WTC11 (cell line): ENCODE results near the gene MTMR3. TPM values are rescaled to one million over a fixed set of nuclear protein-coding genes. Genes with fewer than 3 reads are reported as not detected.

Experiments
- ATAC-seq: fragments of 200-7000 bp; cut with Tn5 transposase; 2 replicates; pipeline ENCODE4 v1.10.0; 2021; ENCODE audit warnings: mild to moderate bottlenecking, moderate library complexity
- CTCF ChIA-PET: fragments of 300-600 bp; sonication (Branson Sonifier 250); formaldehyde crosslinking; loops from one replicate; lab custom pipeline; 2021; ENCODE audit warnings: antibody characterized with exemption; lab: Charles Lee
- POLR2A ChIA-PET: fragments of 350-600 bp; sonication (Branson Sonifier 250); formaldehyde crosslinking; loops from one replicate; lab custom pipeline; 2021; ENCODE audit warnings: antibody characterized with exemption; lab: Charles Lee
- DNase-seq: peaks from one replicate; pipeline ENCODE4 v3.0.0; 2021; ENCODE audit warnings: low spot score
- H3K27ac Mint-ChIP-seq: 2 replicates; pipeline ENCODE4 v1.8.0; 2021; ENCODE audit warnings: mixed read lengths
- H3K27me3 Mint-ChIP-seq: 2 replicates; pipeline ENCODE4 v1.8.0; 2021; ENCODE audit warnings: low read depth, mild to moderate bottlenecking, moderate library complexity, mixed read lengths
- H3K36me3 Mint-ChIP-seq: 2 replicates; pipeline ENCODE4 v1.8.0; 2021; ENCODE audit warnings: mixed read lengths
- H3K4me1 Mint-ChIP-seq: 2 replicates; pipeline ENCODE4 v1.8.0; 2022; ENCODE audit warnings: mixed read lengths
- H3K4me3 Mint-ChIP-seq: 2 replicates; pipeline ENCODE4 v1.8.0; 2021; ENCODE audit warnings: mild to moderate bottlenecking, moderate library complexity, mixed read lengths
- H3K9me3 Mint-ChIP-seq: 2 replicates; pipeline ENCODE4 v1.8.0; 2021; ENCODE audit warnings: mixed read lengths
- AFF4 ChIP-seq: sonication (generic); formaldehyde crosslinking; IDR thresholded peaks from 2 replicates; pipeline ENCODE4 v1.8.1; 2023; ENCODE audit warnings: mild to moderate bottlenecking, missing genetic modification reagents, borderline replicate concordance
- CBFB ChIP-seq: sonication (generic); formaldehyde crosslinking; IDR thresholded peaks from 2 replicates; pipeline ENCODE4 v1.8.1; 2022; ENCODE audit warnings: mild to moderate bottlenecking, low read depth, missing genetic modification reagents
- ERG ChIP-seq: fragments of 250-450 bp; sonication (Bioruptor Pico); IDR thresholded peaks from 2 replicates; pipeline ENCODE4 v1.8.0; 2021; ENCODE audit warnings: mild to moderate bottlenecking
- KAT7 ChIP-seq: sonication (generic); formaldehyde crosslinking; IDR thresholded peaks from 2 replicates; pipeline ENCODE4 v1.8.1; 2023; ENCODE audit warnings: missing genetic modification reagents, mild to moderate bottlenecking, borderline replicate concordance
- SMAD3 ChIP-seq: sonication (generic); formaldehyde crosslinking; IDR thresholded peaks from 2 replicates; pipeline ENCODE4 v1.8.0; 2022; ENCODE audit warnings: missing genetic modification reagents, mild to moderate bottlenecking, borderline replicate concordance
- STAT6 ChIP-seq: sonication (generic); formaldehyde crosslinking; conservative IDR thresholded peaks from 2 replicates; pipeline ENCODE4 v1.8.1; 2023; ENCODE audit warnings: mild to moderate bottlenecking, low read depth, missing genetic modification reagents, moderate library complexity
- total RNA-seq: library from RNA; stranded (reverse); gene quantifications from 3 replicates; pipeline ENCODE4 v1.2.3, GENCODE V29; 2021
- TF ChIP-seq, protein P1 (sequence below): sonication (generic); formaldehyde crosslinking; IDR thresholded peaks from 2 replicates; pipeline ENCODE4 v1.8.0; 2023; ENCODE audit warnings: missing genetic modification reagents, mild to moderate bottlenecking, borderline replicate concordance
- TF ChIP-seq, protein P2 (sequence below): sonication (generic); formaldehyde crosslinking; IDR thresholded peaks from 2 replicates; pipeline ENCODE4 v1.8.1; 2023; ENCODE audit warnings: mild to moderate bottlenecking, missing genetic modification reagents

The MTMR3 gene
- total RNA-seq, 1 experiment from 2014 or later: 19.2 TPM

DNA sequence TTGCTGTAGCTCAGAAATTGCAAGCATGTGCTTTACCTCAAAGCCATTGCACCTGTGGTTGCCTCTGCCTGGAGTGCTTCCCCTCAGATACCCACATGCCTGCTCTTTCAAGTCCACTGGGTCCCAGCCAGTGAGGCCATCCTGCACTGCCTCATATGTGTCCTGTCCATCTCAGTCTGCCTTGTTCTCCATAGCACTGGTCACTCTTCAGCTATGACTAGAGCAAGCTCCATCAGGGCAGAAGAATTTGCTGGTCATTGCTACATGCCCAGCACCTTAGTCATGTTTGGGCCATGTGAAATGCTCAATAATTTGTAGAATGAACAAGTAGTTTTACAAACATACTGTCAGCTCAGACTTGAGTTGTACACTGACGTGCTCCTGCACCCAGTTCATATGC, 132.9 kb downstream of the MTMR3 start (continued):
- TF ChIP-seq, protein P1, sequence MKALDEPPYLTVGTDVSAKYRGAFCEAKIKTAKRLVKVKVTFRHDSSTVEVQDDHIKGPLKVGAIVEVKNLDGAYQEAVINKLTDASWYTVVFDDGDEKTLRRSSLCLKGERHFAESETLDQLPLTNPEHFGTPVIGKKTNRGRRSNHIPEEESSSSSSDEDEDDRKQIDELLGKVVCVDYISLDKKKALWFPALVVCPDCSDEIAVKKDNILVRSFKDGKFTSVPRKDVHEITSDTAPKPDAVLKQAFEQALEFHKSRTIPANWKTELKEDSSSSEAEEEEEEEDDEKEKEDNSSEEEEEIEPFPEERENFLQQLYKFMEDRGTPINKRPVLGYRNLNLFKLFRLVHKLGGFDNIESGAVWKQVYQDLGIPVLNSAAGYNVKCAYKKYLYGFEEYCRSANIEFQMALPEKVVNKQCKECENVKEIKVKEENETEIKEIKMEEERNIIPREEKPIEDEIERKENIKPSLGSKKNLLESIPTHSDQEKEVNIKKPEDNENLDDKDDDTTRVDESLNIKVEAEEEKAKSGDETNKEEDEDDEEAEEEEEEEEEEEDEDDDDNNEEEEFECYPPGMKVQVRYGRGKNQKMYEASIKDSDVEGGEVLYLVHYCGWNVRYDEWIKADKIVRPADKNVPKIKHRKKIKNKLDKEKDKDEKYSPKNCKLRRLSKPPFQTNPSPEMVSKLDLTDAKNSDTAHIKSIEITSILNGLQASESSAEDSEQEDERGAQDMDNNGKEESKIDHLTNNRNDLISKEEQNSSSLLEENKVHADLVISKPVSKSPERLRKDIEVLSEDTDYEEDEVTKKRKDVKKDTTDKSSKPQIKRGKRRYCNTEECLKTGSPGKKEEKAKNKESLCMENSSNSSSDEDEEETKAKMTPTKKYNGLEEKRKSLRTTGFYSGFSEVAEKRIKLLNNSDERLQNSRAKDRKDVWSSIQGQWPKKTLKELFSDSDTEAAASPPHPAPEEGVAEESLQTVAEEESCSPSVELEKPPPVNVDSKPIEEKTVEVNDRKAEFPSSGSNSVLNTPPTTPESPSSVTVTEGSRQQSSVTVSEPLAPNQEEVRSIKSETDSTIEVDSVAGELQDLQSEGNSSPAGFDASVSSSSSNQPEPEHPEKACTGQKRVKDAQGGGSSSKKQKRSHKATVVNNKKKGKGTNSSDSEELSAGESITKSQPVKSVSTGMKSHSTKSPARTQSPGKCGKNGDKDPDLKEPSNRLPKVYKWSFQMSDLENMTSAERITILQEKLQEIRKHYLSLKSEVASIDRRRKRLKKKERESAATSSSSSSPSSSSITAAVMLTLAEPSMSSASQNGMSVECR: no peak
- TF ChIP-seq KAT7 (CRISPR knock-in tag) (no peak), AFF4 (CRISPR knock-in tag) (no peak), ERG (CRISPR knock-in tag) (no peak)
- TF ChIP-seq, protein P2, sequence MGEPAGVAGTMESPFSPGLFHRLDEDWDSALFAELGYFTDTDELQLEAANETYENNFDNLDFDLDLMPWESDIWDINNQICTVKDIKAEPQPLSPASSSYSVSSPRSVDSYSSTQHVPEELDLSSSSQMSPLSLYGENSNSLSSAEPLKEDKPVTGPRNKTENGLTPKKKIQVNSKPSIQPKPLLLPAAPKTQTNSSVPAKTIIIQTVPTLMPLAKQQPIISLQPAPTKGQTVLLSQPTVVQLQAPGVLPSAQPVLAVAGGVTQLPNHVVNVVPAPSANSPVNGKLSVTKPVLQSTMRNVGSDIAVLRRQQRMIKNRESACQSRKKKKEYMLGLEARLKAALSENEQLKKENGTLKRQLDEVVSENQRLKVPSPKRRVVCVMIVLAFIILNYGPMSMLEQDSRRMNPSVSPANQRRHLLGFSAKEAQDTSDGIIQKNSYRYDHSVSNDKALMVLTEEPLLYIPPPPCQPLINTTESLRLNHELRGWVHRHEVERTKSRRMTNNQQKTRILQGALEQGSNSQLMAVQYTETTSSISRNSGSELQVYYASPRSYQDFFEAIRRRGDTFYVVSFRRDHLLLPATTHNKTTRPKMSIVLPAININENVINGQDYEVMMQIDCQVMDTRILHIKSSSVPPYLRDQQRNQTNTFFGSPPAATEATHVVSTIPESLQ (CRISPR knock-in tag): no peak

- H3K27ac Mint-ChIP-seq: no peak overlapping the region
- CTCF ChIA-PET: interaction anchor here (1.2 kb wide), 1 partner anchor 11 kb away, joined by 5 read pairs; no protein-coding TSS in a partner anchor
These were observed 133.6 kb downstream of the MTMR3 start for GRCh38 chr22:30016596-30016995.

More at GRCh38 chr22:30016596-30016995, 133.6 kb downstream of the MTMR3 start:
- POLR2A ChIA-PET: no interaction called here
- TF ChIP-seq STAT6 (CRISPR knock-in tag) (no peak), SMAD3 (CRISPR knock-in tag) (no peak), CBFB (no peak)
- Mint-ChIP-seq H3K27me3 (no peaks in the 10 kb centered on the region), H3K36me3 (peaks cover 38% of the 10 kb centered on the region), H3K4me1 (no peaks in the 10 kb centered on the region), H3K4me3 (no peak overlapping the region), H3K9me3 (no peaks in the 10 kb centered on the region)
- DNase-seq: no peak
- no peak for ATAC-seq
